GM18873 (cell line): ENCODE measurements around the gene CRYGN.

Experiments used
- ATAC-seq: cut with Tn5 transposase; IDR thresholded peaks from one replicate; pipeline ENCODE4 v1.9.1; 2021; ENCODE audit warnings: mild to moderate bottlenecking, moderate library complexity, moderate number of reproducible peaks; ENCODE audit not compliant: unreplicated experiment, low FRiP score

CRYGN gene

DNA sequence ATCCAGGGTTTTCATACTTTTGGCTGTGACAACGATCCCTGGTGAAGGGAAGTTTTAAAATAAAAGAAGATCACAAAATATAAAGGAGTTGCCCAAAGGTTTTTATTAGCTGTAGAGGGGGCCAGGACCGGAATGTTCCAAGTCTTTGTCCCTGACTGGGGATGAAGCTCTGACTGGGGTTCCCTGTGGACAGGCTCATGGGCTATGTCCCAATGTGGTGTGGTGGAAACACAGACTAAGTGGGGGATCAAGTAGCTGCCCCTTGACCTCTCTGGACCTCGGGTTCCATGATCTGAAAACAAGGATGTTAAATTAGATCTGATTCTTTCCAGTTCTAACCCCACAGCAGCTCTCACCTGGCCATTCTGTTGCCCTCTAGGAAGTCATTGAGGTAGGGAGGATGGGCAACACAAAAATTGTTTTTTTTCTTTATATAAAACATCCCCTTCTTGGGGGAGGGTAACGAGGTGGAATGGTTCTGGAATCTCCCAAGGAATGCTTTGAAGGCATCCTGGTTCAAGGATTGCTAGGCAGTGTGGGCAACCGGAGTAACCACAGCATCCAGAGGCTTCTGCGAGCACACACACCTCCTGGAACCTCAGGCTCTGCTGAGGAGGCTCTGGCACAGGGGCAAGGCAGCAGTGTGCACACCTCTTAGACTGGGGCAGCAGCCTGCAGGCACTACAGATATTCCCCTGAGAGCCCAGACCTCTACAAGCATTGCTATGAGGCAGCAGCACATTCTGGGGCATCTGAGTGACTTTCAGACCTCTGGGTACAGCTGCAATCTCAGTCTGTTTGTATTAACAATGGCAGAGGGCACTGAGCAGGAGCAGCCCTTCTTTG lies 21.4 kb upstream of the CRYGN start:
- ATAC-seq: no peak

DNA sequence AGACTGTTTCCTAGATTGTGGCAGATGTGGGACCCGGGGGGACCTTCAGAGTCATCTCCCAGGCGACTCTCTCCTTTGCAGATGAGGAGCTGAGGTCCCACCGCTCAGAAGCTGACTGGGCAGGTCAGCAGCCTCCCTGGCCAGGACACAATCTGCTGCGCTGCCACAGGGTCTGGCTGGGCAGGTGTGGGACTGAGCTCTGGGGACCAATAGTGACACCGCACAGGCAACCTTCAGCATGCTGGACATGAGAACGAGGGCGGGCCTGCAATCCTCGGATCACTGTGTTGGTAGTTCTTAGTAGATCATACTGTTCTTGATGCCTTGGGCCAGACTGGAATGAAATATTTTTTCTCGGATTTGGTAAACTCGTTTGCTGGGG lies 20.5 kb upstream of the CRYGN start:
- no peak for ATAC-seq

DNA sequence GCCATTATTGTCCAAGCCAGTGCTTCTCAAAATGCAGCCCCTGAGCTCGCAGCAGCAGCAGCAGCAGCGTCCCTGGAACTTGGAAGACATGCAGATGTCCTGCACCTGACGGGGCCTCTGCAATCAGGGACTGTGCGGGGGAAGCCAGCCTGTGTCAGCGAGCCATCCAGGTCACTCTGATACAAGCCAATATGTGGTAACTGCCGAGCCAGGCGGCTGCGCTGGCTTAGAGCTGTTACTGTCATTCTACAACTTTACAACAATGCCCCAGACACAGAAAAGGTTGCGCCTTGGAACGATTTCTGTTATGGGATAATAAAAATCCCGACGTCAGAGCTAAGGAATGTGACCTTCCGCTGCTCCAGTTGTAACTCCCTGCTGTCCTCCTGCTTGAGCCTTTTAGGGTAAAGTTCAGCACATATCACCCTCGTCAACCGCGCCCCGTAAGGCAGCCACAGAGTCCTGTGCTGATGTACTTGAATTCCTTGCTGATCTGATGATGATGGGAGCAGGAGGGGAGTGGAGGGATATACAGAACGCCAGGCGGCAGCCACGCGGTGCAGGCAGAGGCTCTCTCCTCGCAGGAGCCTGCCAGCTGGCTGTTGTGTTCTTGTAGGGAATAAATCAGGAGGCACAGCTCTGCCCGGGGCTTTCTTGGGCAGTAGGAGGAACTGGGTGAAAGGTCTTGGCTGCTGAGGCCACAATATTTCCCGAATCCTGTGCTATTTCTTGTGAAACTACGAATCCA lies 20.0 kb upstream of the CRYGN start:
- ATAC-seq: no peak

DNA sequence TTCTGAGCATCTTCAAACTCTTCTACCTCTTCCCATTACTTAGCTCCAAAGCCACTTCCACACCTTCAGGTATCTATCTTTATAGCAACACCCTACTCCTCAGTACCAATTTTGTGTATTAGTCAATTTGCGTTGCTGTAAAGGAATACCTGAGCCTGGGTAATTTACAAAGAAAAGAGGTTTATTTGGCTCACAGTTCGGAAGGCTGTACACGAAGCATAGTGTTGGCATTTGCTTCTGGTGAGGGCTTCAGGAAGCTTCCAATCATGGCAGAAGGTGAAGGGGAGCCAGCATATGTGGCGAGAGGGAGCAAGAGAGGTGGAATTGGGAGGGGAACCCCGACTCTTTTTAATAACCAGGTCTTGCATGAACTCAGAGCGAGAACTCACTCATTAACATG lies 17.6 kb upstream of the CRYGN start:
- ATAC-seq: no peak

DNA sequence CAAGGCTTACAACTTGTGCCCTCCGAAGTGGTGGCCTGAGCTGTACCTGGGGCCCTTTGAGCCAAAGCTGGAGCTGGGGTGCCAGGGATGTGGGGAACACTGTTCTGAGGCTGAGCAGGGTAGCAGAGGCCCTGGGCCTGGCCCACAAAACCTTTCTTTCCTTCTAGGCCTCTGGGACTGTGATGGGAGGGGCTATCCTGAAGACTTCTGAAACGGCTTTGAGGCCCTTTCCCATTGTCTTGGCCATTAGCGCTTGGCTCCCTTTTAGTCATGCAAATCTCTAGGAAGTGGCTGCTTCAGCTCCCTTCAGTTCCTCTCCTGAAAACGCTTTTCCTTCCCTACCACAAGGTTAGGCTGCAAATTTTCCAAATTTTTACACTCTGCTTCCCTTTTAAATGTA lies 16.8 kb upstream of the CRYGN start:
- ATAC-seq: no peak

DNA sequence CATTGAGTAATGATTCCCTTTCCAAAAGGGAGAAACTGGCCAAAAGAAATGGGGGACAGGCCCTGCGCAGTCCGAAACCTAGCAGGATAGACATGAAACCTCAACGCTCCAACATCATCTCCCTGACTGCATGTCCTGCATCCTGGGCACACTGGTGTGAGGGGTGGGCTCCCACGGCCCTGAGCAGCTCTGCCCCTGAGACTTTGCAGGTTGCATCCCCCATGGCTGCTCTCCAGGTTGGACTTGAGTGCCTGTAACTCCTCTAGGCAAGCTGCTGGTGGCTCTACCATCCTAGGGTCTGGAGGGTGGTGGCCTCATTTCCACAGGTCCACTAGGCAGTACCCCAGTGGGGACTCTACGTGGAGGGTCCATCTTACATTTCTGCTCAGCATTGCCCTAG lies 16.3 kb upstream of the CRYGN start:
- no peak for ATAC-seq

DNA sequence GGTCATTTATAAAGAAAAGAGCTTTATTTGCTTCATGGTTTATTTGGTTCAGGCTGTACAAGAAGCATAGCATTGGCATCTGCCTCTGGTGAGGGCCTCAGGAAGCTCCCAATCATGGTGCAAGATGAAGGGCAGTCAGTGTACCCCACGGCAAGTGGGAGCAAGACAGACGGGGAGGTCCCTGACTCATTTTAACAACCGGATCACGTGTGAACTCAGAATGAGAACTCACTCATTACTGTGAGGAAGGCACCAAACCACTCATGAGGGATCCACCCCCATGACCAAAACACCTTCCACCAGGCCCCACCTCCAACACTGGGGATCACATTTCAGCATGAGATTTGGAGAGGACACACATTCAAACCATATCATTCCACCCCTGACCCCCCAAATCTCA lies 15.7 kb upstream of the CRYGN start:
- ATAC-seq: no peak

DNA sequence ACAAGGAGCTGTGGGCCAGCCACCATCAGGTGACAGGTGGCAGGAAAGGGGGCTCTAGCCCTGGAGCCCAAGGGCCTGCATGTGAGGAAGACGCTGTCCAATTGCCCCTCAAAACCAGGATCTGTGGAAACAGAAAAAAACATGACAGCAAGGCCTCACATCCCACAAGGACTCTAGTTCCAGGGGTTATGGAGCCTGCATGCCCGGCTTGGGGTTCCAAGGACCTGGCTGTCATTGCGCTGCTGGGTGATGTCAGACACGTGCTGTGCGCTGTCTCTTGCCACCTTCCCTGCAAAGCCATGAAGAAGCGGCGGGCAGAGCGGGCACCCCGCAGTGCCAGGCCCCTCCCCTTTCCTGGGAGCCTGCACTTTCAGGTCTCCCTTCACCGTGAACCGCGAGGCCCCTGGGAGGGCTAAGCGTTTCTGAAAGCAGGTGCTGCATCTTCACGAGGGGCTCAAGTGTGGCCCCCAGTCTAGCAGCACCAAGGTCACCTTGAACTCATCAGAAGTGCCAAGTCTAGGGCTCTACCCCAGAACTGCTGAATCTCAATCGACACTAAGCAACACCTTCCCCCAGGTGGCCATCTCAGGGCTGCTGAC lies 15.1 kb upstream of the CRYGN start:
- no peak for ATAC-seq

DNA sequence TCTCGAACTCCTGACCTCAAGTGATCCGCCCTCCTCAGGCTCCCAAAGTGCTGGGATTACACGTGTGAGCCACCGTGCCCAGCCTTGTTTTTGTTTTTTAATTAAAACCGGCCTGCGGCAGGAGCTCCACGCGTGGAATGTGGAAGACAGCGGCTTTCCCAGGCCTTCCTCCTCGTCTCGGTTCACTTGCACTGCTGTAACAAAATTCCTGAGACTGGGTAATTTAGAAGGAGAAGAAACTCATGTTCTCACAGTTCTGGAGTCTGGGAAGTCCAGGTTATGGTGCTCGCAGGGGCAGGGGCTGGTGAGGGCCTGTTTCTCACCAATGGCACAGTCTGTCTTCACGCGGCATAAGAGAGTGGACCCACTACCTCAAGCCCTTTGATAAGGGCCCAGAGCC lies 14.4 kb upstream of the CRYGN start:
- no peak for ATAC-seq

DNA sequence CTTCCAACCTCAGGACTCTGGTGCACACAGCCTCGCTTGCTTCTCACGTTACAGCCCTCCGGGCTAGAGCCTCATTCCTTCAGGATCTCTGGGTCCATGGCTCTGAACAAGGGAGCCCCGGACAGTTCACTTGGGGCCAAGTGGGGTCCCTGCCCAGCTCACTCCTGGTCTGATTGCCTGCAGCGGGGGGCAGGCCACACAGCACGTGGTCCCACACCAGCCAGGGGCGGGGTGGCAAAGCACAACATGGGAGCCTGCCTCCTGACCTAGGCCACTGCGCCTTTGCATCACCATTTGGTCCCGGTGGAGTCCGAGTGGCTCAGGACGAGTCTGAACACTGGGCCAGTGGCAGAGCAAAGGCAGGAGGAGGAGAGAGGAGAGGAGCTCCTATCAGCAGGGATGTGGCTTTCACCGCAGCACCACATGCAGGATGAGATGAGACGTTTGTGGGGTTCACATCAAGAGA lies 13.4 kb upstream of the CRYGN start:
- no peak for ATAC-seq

DNA sequence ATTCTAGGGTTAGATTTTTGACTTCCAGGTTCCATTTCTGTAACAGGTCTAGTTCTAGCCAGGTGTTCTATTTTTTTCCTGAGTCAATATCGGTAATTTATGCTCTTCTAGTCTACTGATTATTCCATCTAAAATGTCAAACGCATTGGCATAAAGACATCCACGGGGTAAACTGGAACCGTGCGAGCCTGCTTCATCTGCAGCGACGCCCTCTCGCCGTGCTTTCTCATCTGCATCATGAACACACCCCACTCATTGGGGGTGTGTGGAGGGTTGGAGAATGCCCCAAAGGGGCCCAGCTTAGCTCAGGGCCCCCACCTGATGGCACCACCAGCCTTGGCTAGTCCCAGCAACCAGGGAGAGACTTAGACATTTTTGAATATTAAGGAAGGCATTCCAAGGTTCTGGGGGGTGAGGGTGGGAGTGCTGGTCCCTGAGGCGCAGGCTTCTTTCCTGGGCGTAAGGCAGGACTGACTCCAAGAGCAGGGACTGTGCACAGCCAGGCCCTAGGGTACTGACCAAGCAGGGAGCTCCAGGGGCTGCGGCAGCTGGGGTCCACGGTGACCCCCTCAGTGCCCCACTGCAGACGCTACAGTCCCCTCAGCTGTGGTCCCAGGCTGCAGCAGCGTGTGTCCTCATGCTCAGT lies 12.9 kb upstream of the CRYGN start:
- no peak for ATAC-seq

DNA sequence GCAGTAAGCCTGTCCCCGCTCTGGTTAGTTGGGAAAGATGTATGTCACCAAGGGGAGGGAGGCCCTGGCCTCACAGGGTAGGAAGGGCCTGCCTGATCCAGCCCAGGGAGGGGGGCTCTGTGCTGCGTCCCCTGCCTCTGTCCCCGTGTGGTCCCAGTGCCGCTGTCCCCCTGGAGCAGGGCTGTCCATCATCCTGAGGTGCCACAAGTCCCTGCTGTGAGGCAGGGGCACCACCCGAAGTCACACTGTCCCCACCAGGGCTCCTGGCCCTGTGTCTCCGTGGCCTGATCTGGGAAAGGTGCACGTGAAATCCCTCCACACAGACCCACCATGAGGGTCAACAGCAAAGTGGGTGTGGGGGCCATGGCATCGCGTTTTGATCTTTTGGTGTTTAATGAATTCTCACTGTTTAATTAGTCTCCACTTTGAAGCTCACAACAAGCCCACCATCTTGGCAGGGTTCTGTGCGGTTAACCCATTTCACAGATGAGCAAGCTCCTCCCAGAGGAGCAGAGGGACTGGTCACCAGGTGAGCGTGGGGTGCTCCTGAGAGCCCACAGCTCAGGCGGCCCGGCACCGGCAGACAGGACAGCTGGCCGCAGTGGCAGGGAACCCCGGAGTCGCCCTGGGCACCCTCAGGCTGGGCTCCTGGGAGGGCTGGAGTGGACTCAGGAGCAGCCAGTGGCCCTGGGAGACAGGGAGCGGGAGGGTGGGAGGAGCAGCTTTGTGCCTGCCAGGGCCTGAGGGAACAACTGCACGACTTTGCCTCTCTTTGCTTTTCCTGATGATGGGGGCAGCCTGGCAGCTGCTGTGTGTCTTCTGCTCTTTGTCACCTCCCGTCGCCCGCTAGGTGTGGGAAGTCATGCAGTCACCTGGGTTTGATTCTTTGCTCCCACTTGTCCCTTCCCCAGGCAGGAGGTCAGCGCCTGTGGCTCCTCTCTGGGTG lies 12.0 kb upstream of the CRYGN start:
- ATAC-seq: no peak

DNA sequence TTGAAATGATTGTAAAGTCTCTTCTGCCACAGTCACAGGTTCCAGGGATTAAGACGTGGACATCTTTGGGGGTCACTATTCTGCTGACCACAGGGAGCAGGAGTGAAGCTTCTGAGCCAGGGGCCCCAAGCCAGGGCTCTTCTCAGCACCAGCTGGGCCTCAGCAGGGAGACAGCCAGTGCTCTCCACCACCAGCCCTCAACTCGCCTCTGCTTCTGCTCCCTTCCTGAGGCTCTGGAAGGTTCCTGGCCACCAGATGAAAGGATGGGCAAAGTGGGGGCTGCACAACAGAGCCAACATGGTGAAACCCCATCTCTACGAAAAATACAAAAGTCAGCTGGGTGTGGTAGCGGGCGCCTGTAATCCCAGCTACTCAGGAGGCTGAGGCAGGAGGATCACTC lies 11.2 kb upstream of the CRYGN start:
- ATAC-seq: no peak

DNA sequence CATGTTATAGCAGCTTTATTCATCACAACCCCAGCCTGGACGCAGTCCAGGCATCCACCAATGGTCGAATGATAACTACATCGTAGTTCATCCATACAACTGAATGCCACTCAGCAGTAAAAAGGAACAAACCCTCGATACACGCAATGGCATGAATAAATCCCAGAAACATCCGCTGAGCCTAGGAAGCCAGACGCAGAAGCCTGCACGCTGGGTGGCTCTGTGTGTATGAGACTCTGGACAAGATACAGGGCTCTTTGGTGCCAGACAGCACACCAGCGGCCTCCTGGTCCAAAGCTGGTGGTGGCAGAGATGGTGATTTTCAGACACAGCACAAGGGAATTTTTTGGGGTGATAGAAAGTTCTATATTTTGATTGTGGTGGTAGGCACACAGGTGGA lies 10.0 kb upstream of the CRYGN start:
- no peak for ATAC-seq

DNA sequence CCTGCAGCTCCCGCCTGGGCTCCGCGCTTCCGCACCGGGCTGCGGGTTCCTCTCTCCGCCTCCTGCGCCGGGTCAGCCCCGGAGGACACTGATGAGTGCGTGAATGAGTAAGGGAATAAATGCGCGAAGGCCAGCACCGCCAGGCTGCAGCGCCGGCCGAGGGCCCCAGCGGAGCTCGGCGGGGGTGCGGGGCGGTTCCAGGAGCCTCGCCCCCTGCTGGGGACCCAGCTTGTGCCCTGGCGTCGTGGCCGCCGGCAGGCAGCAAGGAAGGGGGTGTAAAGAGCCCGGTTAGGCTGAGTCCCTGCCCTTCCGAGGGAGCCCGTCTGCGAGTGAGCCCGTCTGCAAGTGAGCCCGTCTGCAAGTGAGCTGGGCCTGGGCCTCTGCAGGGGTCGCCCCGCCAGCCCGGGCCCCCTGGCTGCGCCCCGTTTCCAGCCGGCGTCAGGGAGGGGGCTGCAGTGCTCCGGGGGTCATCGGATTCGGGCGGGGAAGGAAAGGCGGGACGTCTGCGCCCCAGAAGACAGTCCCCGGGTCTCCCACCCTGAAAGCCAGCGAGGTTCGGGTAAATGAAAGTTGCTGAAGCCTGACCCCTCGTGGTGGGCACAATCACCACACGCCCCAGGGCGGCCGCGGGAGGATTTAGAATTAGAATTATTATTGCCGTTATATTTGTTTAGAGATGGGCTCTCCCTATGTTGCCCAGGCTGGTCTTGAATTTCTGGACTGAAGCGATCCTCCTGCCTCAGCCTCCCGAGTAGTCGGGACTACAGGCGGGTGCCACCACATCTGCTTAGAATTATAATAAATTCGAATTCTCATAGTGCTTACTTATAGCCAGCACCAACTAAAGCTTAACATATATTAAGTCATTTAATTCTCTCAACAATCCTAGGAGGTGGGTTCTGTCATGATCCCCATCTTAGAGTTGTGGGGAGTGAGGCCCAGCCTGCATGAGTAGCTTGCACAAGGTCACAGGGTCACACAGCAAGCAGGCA lies 8.6 kb upstream of the CRYGN start:
- no peak for ATAC-seq

DNA sequence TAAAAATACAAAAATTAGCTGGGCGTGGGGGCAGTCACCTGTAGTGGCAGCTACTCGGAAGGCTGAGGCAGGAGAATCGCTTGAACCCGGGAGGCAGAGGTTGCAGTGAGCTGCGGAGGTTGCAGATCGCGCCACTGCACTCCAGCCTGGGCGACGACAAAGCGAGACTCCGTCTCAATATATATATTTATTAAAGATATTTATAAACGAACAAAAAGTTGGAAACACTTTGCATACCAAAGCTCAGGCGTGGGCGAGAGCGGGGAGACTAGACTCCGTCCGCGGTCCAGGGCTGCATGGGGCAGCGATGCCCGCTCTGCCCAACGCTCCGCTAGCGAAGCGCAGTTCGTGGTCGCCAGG lies 7.9 kb upstream of the CRYGN start:
- no peak for ATAC-seq

DNA sequence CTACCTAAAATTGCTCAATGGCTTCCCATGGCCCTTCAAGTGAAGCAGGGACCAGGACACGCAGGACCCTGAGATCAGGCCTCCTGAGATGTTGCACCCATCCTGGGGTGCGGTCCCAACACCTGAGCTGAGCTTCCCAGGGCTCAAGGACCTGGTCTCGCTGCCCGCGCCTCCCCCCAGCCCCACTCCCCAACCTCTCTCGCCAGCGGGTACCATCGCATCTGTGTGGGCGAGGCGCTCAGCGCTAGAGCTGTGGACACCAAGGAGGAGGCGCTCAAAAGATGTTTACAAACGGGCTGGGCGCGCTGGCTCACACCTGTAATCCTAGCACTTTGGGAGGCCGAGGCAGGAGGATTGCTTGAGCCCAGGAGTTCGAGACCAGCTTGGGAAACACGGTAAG lies 7.4 kb upstream of the CRYGN start:
- ATAC-seq: no peak

DNA sequence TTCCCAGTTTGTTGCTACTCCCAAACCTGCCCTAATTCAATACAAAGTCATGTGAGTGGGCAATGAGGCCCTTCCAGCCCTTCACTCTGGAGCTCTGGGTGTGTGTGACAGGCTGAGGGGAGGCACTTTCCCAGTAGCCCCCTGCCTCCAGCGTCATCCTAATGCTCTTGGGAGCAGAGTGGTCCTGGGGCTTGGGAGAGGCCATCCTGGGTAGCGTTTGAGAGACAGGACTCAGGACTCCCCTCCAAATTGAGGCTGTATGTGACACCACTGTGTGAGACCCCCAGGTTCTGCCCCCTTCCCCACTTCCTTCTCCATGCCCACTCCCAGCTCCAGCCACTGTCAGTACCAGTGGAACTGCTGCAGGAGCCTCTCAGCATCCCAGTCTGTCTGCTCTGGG lies 6.5 kb upstream of the CRYGN start:
- no peak for ATAC-seq

DNA sequence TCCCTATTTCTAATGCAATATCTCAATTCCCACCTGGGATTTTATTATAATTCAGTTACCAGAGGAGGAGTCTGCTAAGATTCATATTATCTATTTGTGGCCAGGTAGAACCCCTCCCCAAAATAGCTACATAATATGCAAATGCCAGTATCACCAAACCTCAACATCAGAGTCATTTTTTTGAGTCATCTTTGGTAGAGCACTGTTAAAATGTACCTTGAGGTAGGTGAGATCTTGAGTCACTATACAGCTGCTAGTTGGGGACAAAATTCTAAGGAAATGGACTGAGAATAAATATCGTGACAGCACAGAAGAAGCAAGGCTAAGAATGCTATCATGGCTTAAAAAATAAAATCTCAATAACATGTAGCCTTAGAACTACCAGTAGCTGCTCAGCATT lies 4.7 kb upstream of the CRYGN start:
- no peak for ATAC-seq
